Neural cell (in vitro differentiated cells): ENCODE results near the gene SLC22A6. TPM values are rescaled to one million over a fixed set of nuclear protein-coding genes. Genes with fewer than 3 reads are reported as not detected.

ENCODE experiments used
- H2AFZ ChIP-seq: fragments of 200-600, 300-800 bp; sonication (generic), shearing (Covaris generic); 2 replicates; pipeline ENCODE4 v1.6.0; 2014; ENCODE audit warnings: low read depth, mild to moderate bottlenecking, antibody characterized with exemption, low read length, moderate library complexity
- H3F3A ChIP-seq: fragments of 200-600 bp; shearing (Covaris generic); 2 replicates; pipeline ENCODE4 v1.6.1; 2016; ENCODE audit warnings: mild to moderate bottlenecking, moderate library complexity, mixed read lengths, antibody characterized with exemption, low read length; ENCODE audit not compliant: insufficient read depth, poor library complexity, severe bottlenecking
- H3K27ac ChIP-seq: fragments of 200-600, 300-800 bp; sonication (generic), shearing (Covaris generic); 2 replicates; pipeline ENCODE4 v1.5.1; 2014; ENCODE audit warnings: mild to moderate bottlenecking, low read length, moderate library complexity
- H3K27me3 ChIP-seq: fragments of 300-800, 200-600 bp; sonication (generic), shearing (Covaris generic); 2 replicates; pipeline ENCODE4 v1.6.0; 2014; ENCODE audit warnings: mild to moderate bottlenecking, low read depth, low read length, moderate library complexity; ENCODE audit not compliant: insufficient read depth
- H3K36me3 ChIP-seq: fragments of 300-800, 200-600 bp; sonication (generic), shearing (Covaris generic); 2 replicates; pipeline ENCODE4 v1.5.1; 2014; ENCODE audit warnings: mild to moderate bottlenecking, antibody characterized with exemption, low read length, moderate library complexity; ENCODE audit not compliant: insufficient read depth
- H3K4me2 ChIP-seq: fragments of 300-800, 200-600 bp; sonication (generic), shearing (Covaris generic); 2 replicates; pipeline ENCODE4 v1.6.0; 2014; ENCODE audit warnings: mild to moderate bottlenecking, low read length
- H3K4me3 ChIP-seq: fragments of 300-800, 200-600 bp; sonication (generic), shearing (Covaris generic); 2 replicates; pipeline ENCODE4 v1.5.1; 2014; ENCODE audit warnings: mild to moderate bottlenecking, low read length, moderate library complexity
- H3K79me2 ChIP-seq: fragments of 200-600 bp; shearing (Covaris generic); replicated peaks from 2 replicates; pipeline ENCODE4 v1.6.0; 2014; ENCODE audit warnings: mild to moderate bottlenecking, low read length, moderate library complexity; ENCODE audit not compliant: insufficient read depth
- H3K9ac ChIP-seq: fragments of 300-800, 200-600 bp; sonication (generic), shearing (Covaris generic); 2 replicates; pipeline ENCODE4 v1.6.1; 2016; ENCODE audit warnings: mild to moderate bottlenecking, low read length, mixed read lengths
- H3K9me2 ChIP-seq: fragments of 200-600 bp; shearing (Covaris generic); 2 replicates; pipeline ENCODE4 v1.6.1; 2016; ENCODE audit warnings: mild to moderate bottlenecking, low read length, mixed read lengths; ENCODE audit not compliant: insufficient read depth
- H3K9me3 ChIP-seq: fragments of 200-600, 300-800 bp; sonication (generic), shearing (Covaris generic); 2 replicates; pipeline ENCODE4 v1.6.1; 2016; ENCODE audit warnings: mild to moderate bottlenecking, mixed run types, low read length, moderate library complexity, mixed read lengths
- H4K20me1 ChIP-seq: fragments of 200-600 bp; shearing (Covaris generic); 2 replicates; pipeline ENCODE4 v1.6.1; 2016; ENCODE audit warnings: mild to moderate bottlenecking, mixed run types; ENCODE audit not compliant: insufficient read depth
- CTCF ChIP-seq: fragments of 450-650 bp; IDR thresholded peaks from 2 replicates; pipeline ENCODE4 v1.5.1; 2014; ENCODE audit warnings: antibody characterized with exemption, mild to moderate bottlenecking, moderate library complexity; ENCODE audit not compliant: poor library complexity, severe bottlenecking
- EP300 ChIP-seq: fragments of 450-650 bp; conservative IDR thresholded peaks from 2 replicates; pipeline ENCODE4 v1.6.1; 2014; ENCODE audit warnings: antibody characterized with exemption, mild to moderate bottlenecking, moderate library complexity; ENCODE audit not compliant: poor library complexity, severe bottlenecking
- EZH2 ChIP-seq: fragments of 200-600, 300-800 bp; shearing (Covaris generic), sonication (generic); IDR thresholded peaks from 2 replicates; pipeline ENCODE4 v1.6.1; 2014; ENCODE audit warnings: antibody characterized with exemption, low read length, borderline replicate concordance, mild to moderate bottlenecking; ENCODE audit not compliant: insufficient read depth, poor library complexity, severe bottlenecking
- MXI1 ChIP-seq: fragments of 450-650 bp; conservative IDR thresholded peaks from 2 replicates; pipeline ENCODE4 v1.6.1; 2014; ENCODE audit warnings: antibody characterized with exemption, mild to moderate bottlenecking; ENCODE audit not compliant: poor library complexity, severe bottlenecking
- POLR2AphosphoS5 ChIP-seq: IDR thresholded peaks from 2 replicates; pipeline ENCODE4 v1.6.1; 2012
- RAD21 ChIP-seq: fragments of 450-650 bp; conservative IDR thresholded peaks from 2 replicates; pipeline ENCODE4 v1.6.1; 2014; ENCODE audit warnings: antibody characterized with exemption, mild to moderate bottlenecking, moderate library complexity
- REST ChIP-seq: IDR thresholded peaks from 2 replicates; pipeline ENCODE4 v1.6.1; 2012; ENCODE audit warnings: borderline replicate concordance
- SMC3 ChIP-seq: fragments of 450-650 bp; conservative IDR thresholded peaks from 2 replicates; pipeline ENCODE4 v1.6.1; 2014; ENCODE audit warnings: antibody characterized with exemption, mild to moderate bottlenecking, moderate library complexity; ENCODE audit not compliant: poor library complexity
- TAF1 ChIP-seq: IDR thresholded peaks from 2 replicates; pipeline ENCODE4 v1.6.1; 2012; ENCODE audit warnings: low read depth
- polyA plus RNA-seq: library from polyadenylated mRNA; depleted of rRNA; stranded (reverse); fragments of >200 nt; gene quantifications from 2 replicates; pipeline ENCODE4 v1.2.3, GENCODE V29; 2014

The SLC22A6 gene
- polyA plus RNA-seq, 1 donor from 2014 or later, result not detected

- no peaks in the 10 kb centered on the region for H4K20me1 ChIP-seq
- TF ChIP-seq POLR2AphosphoS5 (no peak), TAF1 (no peak), SMC3 (no peak), CTCF (no peak), RAD21 (no peak), REST (no peak), EP300 (no peak), EZH2 (no peak), MXI1 (no peak)
- H3K4me3 ChIP-seq, result no peak within 1 kb of the TSS
- no peak within 1 kb of the TSS for H3K9ac ChIP-seq
- no peaks in the 10 kb centered on the region for H3K36me3 ChIP-seq
- no peaks in the 10 kb centered on the region for H3K27me3 ChIP-seq
- H3K9me3 ChIP-seq, result no peaks in the 10 kb centered on the region
- H3K27ac ChIP-seq, result no peak within 1 kb of the TSS
- no peaks in the 10 kb centered on the region for H3K79me2 ChIP-seq
- no peaks in the 10 kb centered on the region for H3F3A ChIP-seq
- no peak within 1 kb of the TSS for H3K4me2 ChIP-seq
- H2AFZ ChIP-seq, result no peak within 1 kb of the TSS
- no peaks in the 10 kb centered on the region for H3K9me2 ChIP-seq
Observed at GRCh38 chr11:63015521-63016215, 30.9 kb upstream of the SLC22A6 start, which contains the start of gene SLC22A8. Gene SLC22A8, minus strand, starts transcription at chr11:63015841. Its CDS starts 883 bp downstream, at chr11:63014958.

- Histone ChIP-seq H3K36me3 (no peaks in the 10 kb centered on the region), H3K9me3 (no peaks in the 10 kb centered on the region), H3F3A (no peaks in the 10 kb centered on the region), H4K20me1 (no peaks in the 10 kb centered on the region), H2AFZ (no peak overlapping the region), H3K79me2 (no peaks in the 10 kb centered on the region), H3K27me3 (no peaks in the 10 kb centered on the region), H3K27ac (no peak overlapping the region), H3K9me2 (no peaks in the 10 kb centered on the region), H3K4me2 (no peak overlapping the region), H3K9ac (no peak overlapping the region), H3K4me3 (no peak overlapping the region)
- no peak for TF ChIP-seq SMC3
Observed at GRCh38 chr11:63014408-63015055, 29.8 kb upstream of the SLC22A6 start.
